GM12892 (cell line): ENCODE data around the gene ZMYND10.

Source experiments
- DNase-seq: peaks from one replicate; pipeline ENCODE4 v3.0.0; 2011; ENCODE audit not compliant: insufficient read length
- FAIRE-seq: peaks from 2 replicates; lab custom pipeline; 2011; peaks lifted over from hg19 to GRCh38; lab: Jason Lieb, UNC
- POLR2A ChIP-seq: IDR thresholded peaks from 2 replicates; pipeline ENCODE4 v1.6.1; 2011; ENCODE audit warnings: low read depth, low read length, control low read depth
- POLR2AphosphoS5 ChIP-seq: IDR thresholded peaks from 2 replicates; pipeline ENCODE4 v1.6.1; 2011; ENCODE audit warnings: low read depth, low read length, control low read depth
- TAF1 ChIP-seq: IDR thresholded peaks from 2 replicates; pipeline ENCODE4 v1.6.1; 2011; ENCODE audit warnings: low read depth, mild to moderate bottlenecking, control low read depth, low read length, borderline replicate concordance

Gene ZMYND10

GRCh38 chr3:50365080-50365841 is 19.7 kb upstream of the ZMYND10 start:
- no peak for TF ChIP-seq POLR2A
- TF ChIP-seq TAF1 = no peak
- no peak for TF ChIP-seq POLR2AphosphoS5
- FAIRE-seq (peak; percentile 94), DNase-seq (peak; percentile 96)

- DNase-seq (no peak), FAIRE-seq (no peak)
- no peak for TF ChIP-seq TAF1
- no peak for TF ChIP-seq POLR2AphosphoS5
- TF ChIP-seq POLR2A = no peak
Observed at GRCh38 chr3:50364573-50365079, 19.1 kb upstream of the ZMYND10 start.

- TF ChIP-seq TAF1 (no peak), POLR2AphosphoS5 (no peak), POLR2A (no peak)
- peak; percentile 9 for FAIRE-seq
- no peak for DNase-seq
Observed at GRCh38 chr3:50359760-50360110, 14.2 kb upstream of the ZMYND10 start.

- TF ChIP-seq POLR2AphosphoS5 (peak; percentile 65; the same call in 1 of the 2 replicates), POLR2A (peak; percentile 73; the same call in 1 of the 2 replicates), TAF1 (no peak)
- peak; percentile 99 for FAIRE-seq
- DNase-seq = peak; percentile 99
Observed at GRCh38 chr3:50358911-50359759, 13.6 kb upstream of the ZMYND10 start, which contains the start of gene TMEM115. Gene TMEM115, minus strand, starts transcription at chr3:50359521. Its CDS starts 458 bp downstream, at chr3:50359063.

- DNase-seq = no peak
- TF ChIP-seq POLR2A (no peak), POLR2AphosphoS5 (no peak), TAF1 (no peak)
- no peak for FAIRE-seq
Observed at GRCh38 chr3:50358355-50358910, 12.9 kb upstream of the ZMYND10 start.

GRCh38 chr3:50357481-50357880 is 11.9 kb upstream of the ZMYND10 start:
- no peak for FAIRE-seq
- no peak for TF ChIP-seq POLR2A
- TF ChIP-seq TAF1 = no peak
- no peak for TF ChIP-seq POLR2AphosphoS5
- no peak for DNase-seq

- FAIRE-seq (no peak), DNase-seq (no peak)
- TF ChIP-seq TAF1 (no peak), POLR2A (0 out of 2 replicates have a peak, but pooled peaks have one; percentile 2)
Observed at GRCh38 chr3:50356553-50356952, 11.0 kb upstream of the ZMYND10 start.

GRCh38 chr3:50355829-50356552 is 10.5 kb upstream of the ZMYND10 start:
- FAIRE-seq (no peak), DNase-seq (no peak)
- peak; percentile 5; the same call in 1 of the 2 replicates for TF ChIP-seq POLR2A
- TF ChIP-seq TAF1 = no peak
- no peak for TF ChIP-seq POLR2AphosphoS5

- TF ChIP-seq POLR2A (0 out of 2 replicates have a peak, but pooled peaks have one; percentile 4), TAF1 (no peak)
- FAIRE-seq (no peak), DNase-seq (no peak)
Observed at GRCh38 chr3:50354850-50355249, 9.3 kb upstream of the ZMYND10 start.

GRCh38 chr3:50354186-50354764 is 8.7 kb upstream of the ZMYND10 start:
- TF ChIP-seq TAF1 (no peak), POLR2A (no peak), POLR2AphosphoS5 (no peak)
- FAIRE-seq (no peak), DNase-seq (no peak)

- TF ChIP-seq POLR2A (peak; percentile 46), POLR2AphosphoS5 (no peak)
- no peak for FAIRE-seq
- no peak for DNase-seq
Observed at GRCh38 chr3:50353245-50354004, 7.9 kb upstream of the ZMYND10 start.
